Testis (tissue), 3 donors: ENCODE measurements around the gene WDR33. TPM values are rescaled to one million over a fixed set of nuclear protein-coding genes. Genes with fewer than 3 reads are reported as not detected.

Experiments used
- DNase-seq: peaks from one replicate; pipeline ENCODE4 v3.0.0-alpha.2; 2019
- H3K27ac ChIP-seq, 2 donors: fragments of 200-600 bp; sonication (generic); one replicate each; pipeline ENCODE4 v1.5.1; 2019
- H3K27me3 ChIP-seq: fragments of 200-600 bp; sonication (generic); one replicate; pipeline ENCODE4 v1.5.1; 2019
- H3K36me3 ChIP-seq: fragments of 200-600 bp; sonication (generic); one replicate; pipeline ENCODE4 v1.5.1; 2017; ENCODE audit warnings: low read depth; ENCODE audit errors: missing control alignments
- H3K4me1 ChIP-seq: fragments of 200-600 bp; sonication (generic); one replicate; pipeline ENCODE4 v1.5.1; 2019
- H3K4me3 ChIP-seq, 2 donors: fragments of 200-600 bp; sonication (generic); one replicate each; pipeline ENCODE4 v1.5.1; 2017 to 2019
- H3K9me3 ChIP-seq: fragments of 200-600 bp; sonication (generic); one replicate; pipeline ENCODE4 v1.5.1; 2017
- CTCF ChIP-seq, 3 experiments: fragments of 450-650 bp in 2 of 3; fragments of 200-600 bp in 1 of 3; sonication (generic) in 1 of 3; IDR thresholded peaks; one replicate each; pipeline ENCODE4 v1.5.1; 2016 to 2019; ENCODE audit warnings: antibody characterized with exemption in 3 of 3, mild to moderate bottlenecking in 2 of 3, moderate library complexity in 1 of 3
- POLR2A ChIP-seq: fragments of 450-650 bp; IDR thresholded peaks from one replicate; pipeline ENCODE4 v1.6.1; 2017; ENCODE audit warnings: antibody characterized with exemption, mild to moderate bottlenecking, moderate library complexity
- WGBS, 2 donors: methylation state at CpG; one replicate each; pipeline ENCODE4 v1.1.5; 2018; 5-methylcytosine and 5-hydroxymethylcytosine counted together
- intact Hi-C: fragments of 100-400 bp; cut with DNase I; formaldehyde crosslinking; loops from one replicate; pipeline ENCODE4 v1.15.1; 2023; ENCODE audit warnings: low total_unique reads
- polyA plus RNA-seq: library from polyadenylated mRNA; stranded (reverse); fragments of 350-450 nt; fragmentation: Illumina TruSeq; extraction: RNeasy Lipid Tissue Mini Kit (QIAGEN cat#74804); gene quantifications from one replicate; pipeline ENCODE4 v1.2.3, GENCODE V29; 2014; ENCODE audit warnings: low read depth, low replicate concordance; ENCODE audit not compliant: insufficient read depth
- total RNA-seq, 2 donors: library from RNA; depleted of rRNA; stranded (reverse); fragments of >200 nt; gene quantifications; one replicate each; pipeline ENCODE4 v1.2.3, GENCODE V29; 2016

Gene WDR33
- total and polyA plus RNA-seq, 3 donors from 2014 or later = 57.4 to 65.8 (median 62.1) TPM

- no peak overlapping the region for H3K4me3 ChIP-seq
- no peak for TF ChIP-seq POLR2A
- TF ChIP-seq CTCF (IDR thresholded peaks at IDR 0.05) = no peak
- no peaks in the 10 kb centered on the region for H3K36me3 ChIP-seq
- intact Hi-C loops = no loop called here
- H3K9me3 ChIP-seq = no peaks in the 10 kb centered on the region
- no peaks in the 10 kb centered on the region for H3K27me3 ChIP-seq
- no peaks in the 10 kb centered on the region for H3K4me1 ChIP-seq
- 58 to 68% methylated on average over 3 of the region's 3 CpGs for WGBS, 2 donors
- DNase-seq = no peak
- H3K27ac ChIP-seq = no peak overlapping the region
Measured at GRCh38 chr2:127722807-127723206, 88.2 kb downstream of the WDR33 start.

GRCh38 chr2:127721978-127722355 is 89.0 kb downstream of the WDR33 start:
- H3K27ac ChIP-seq = no peak overlapping the region
- H3K9me3 ChIP-seq = no peaks in the 10 kb centered on the region
- intact Hi-C loops = no loop called here
- 94 to 97% methylated on average over 2 of the region's 2 CpGs for WGBS, 2 donors
- H3K27me3 ChIP-seq = no peaks in the 10 kb centered on the region
- H3K4me1 ChIP-seq = no peaks in the 10 kb centered on the region
- TF ChIP-seq POLR2A (no peak), CTCF (IDR thresholded peaks at IDR 0.05) (no peak)
- DNase-seq = no peak
- no peaks in the 10 kb centered on the region for H3K36me3 ChIP-seq
- H3K4me3 ChIP-seq = no peak overlapping the region

- no peaks in the 10 kb centered on the region for H3K36me3 ChIP-seq
- no peaks in the 10 kb centered on the region for H3K4me1 ChIP-seq
- DNase-seq = no peak
- no peak overlapping the region for H3K27ac ChIP-seq
- intact Hi-C loops = no loop called here
- no peaks in the 10 kb centered on the region for H3K27me3 ChIP-seq
- TF ChIP-seq POLR2A (no peak), CTCF (IDR thresholded peaks at IDR 0.05) (no peak)
- H3K9me3 ChIP-seq = no peaks in the 10 kb centered on the region
- 95% methylated on average over 6 of the region's 6 CpGs for WGBS, 2 donors
- H3K4me3 ChIP-seq = no peak overlapping the region
Measured at GRCh38 chr2:127721311-127721977, 89.5 kb downstream of the WDR33 start.

- DNase-seq = no peak
- TF ChIP-seq POLR2A = no peak
- TF ChIP-seq CTCF (IDR thresholded peaks at IDR 0.05) = no peak
- WGBS, 2 donors = 89 to 93% methylated on average over 1 to 13 of the region's 13 CpGs
- Histone ChIP-seq H3K4me3 (no peak overlapping the region), H3K27me3 (no peaks in the 10 kb centered on the region), H3K27ac (no peak overlapping the region), H3K4me1 (no peaks in the 10 kb centered on the region), H3K36me3 (no peaks in the 10 kb centered on the region), H3K9me3 (no peaks in the 10 kb centered on the region)
- intact Hi-C loops = no loop called here
Measured at GRCh38 chr2:127719301-127720218, 91.4 kb downstream of the WDR33 start.
